Activated T-cell treated with anti-CD3 and anti-CD28 coated beads, Interleukin-2, amount 50 U/mL, for 24 hours (primary cell): ENCODE results near the gene SLC25A19.
"Not testable (repeated sequence)": the region's sequence is repeated elsewhere in the genome, so short reads cannot be mapped to it uniquely, and the experiment has no call there.

Experiments
- DNase-seq: peaks from one replicate; pipeline ENCODE4 v3.0.0-alpha.2; 2020
- H3K27ac Mint-ChIP-seq: 2 replicates; pipeline ENCODE4 v1.8.0; 2020; ENCODE audit warnings: mild to moderate bottlenecking, mixed read lengths
- H3K27me3 Mint-ChIP-seq: 2 replicates; pipeline ENCODE4 v1.8.0; 2020; ENCODE audit warnings: mixed read lengths
- H3K36me3 Mint-ChIP-seq: 2 replicates; pipeline ENCODE4 v1.8.0; 2020; ENCODE audit warnings: low read depth, mixed read lengths
- H3K4me1 Mint-ChIP-seq: 2 replicates; pipeline ENCODE4 v1.8.0; 2020; ENCODE audit warnings: low read depth, mixed read lengths
- H3K4me3 Mint-ChIP-seq: 2 replicates; pipeline ENCODE4 v1.8.0; 2020; ENCODE audit warnings: mild to moderate bottlenecking, moderate library complexity, mixed read lengths
- H3K9me3 Mint-ChIP-seq: 2 replicates; pipeline ENCODE4 v1.8.0; 2020; ENCODE audit warnings: mixed read lengths

The SLC25A19 gene

GRCh38 chr17:75288359-75288758 lies 874 bp downstream of the SLC25A19 start:
- Mint-ChIP-seq H3K4me3 (peak overlapping the region; percentile 97), H3K4me1 (peaks cover 37% of the 10 kb centered on the region), H3K36me3 (peaks cover 61% of the 10 kb centered on the region), H3K9me3 (no peaks in the 10 kb centered on the region), H3K27me3 (no peaks in the 10 kb centered on the region), H3K27ac (peak overlapping the region; percentile 100)
- no peak for DNase-seq

- H3K36me3 Mint-ChIP-seq = peaks cover 66% of the 10 kb centered on the region
- H3K9me3 Mint-ChIP-seq = no peaks in the 10 kb centered on the region
- H3K27ac Mint-ChIP-seq = peak overlapping the region; percentile 66
- H3K4me1 Mint-ChIP-seq = peaks cover 37% of the 10 kb centered on the region
- H3K4me3 Mint-ChIP-seq = peak overlapping the region; percentile 97
- no peak for DNase-seq
- no peaks in the 10 kb centered on the region for H3K27me3 Mint-ChIP-seq
Observed at GRCh38 chr17:75287221-75287620, 2.0 kb downstream of the SLC25A19 start.

GRCh38 chr17:75285123-75285522 lies 4.1 kb downstream of the SLC25A19 start:
- Mint-ChIP-seq H3K4me3 (no peak overlapping the region), H3K9me3 (no peaks in the 10 kb centered on the region), H3K27ac (no peak overlapping the region), H3K4me1 (peaks cover 26% of the 10 kb centered on the region), H3K27me3 (no peaks in the 10 kb centered on the region), H3K36me3 (peaks cover 85% of the 10 kb centered on the region)
- no peak for DNase-seq

GRCh38 chr17:75280189-75280588 lies 9.0 kb downstream of the SLC25A19 start:
- not testable (repeated sequence) for H3K4me3 Mint-ChIP-seq, H3K27ac Mint-ChIP-seq, H3K4me1 Mint-ChIP-seq, H3K9me3 Mint-ChIP-seq, H3K27me3 Mint-ChIP-seq, DNase-seq
- H3K36me3 Mint-ChIP-seq = peaks cover 82% of the 10 kb centered on the region

- H3K4me1 Mint-ChIP-seq = peaks cover 15% of the 10 kb centered on the region
- no peaks in the 10 kb centered on the region for H3K27me3 Mint-ChIP-seq
- no peak for DNase-seq
- no peaks in the 10 kb centered on the region for H3K9me3 Mint-ChIP-seq
- H3K36me3 Mint-ChIP-seq = peaks cover 87% of the 10 kb centered on the region
- no peak overlapping the region for H3K27ac Mint-ChIP-seq
- no peak overlapping the region for H3K4me3 Mint-ChIP-seq
Observed at GRCh38 chr17:75277664-75278071, 11.6 kb downstream of the SLC25A19 start.

GRCh38 chr17:75273977-75274708 lies 15.1 kb downstream of the SLC25A19 start:
- no peaks in the 10 kb centered on the region for H3K27me3 Mint-ChIP-seq
- H3K4me3 Mint-ChIP-seq = no peak overlapping the region
- H3K36me3 Mint-ChIP-seq = peaks cover 75% of the 10 kb centered on the region
- H3K27ac Mint-ChIP-seq = peak overlapping the region; percentile 94
- no peak for DNase-seq
- peaks cover 32% of the 10 kb centered on the region for H3K4me1 Mint-ChIP-seq
- no peaks in the 10 kb centered on the region for H3K9me3 Mint-ChIP-seq

- peaks cover 70% of the 10 kb centered on the region for H3K36me3 Mint-ChIP-seq
- peaks cover 40% of the 10 kb centered on the region for H3K4me1 Mint-ChIP-seq
- no peaks in the 10 kb centered on the region for H3K27me3 Mint-ChIP-seq
- DNase-seq = no peak
- peak overlapping the region; percentile 83 for H3K4me3 Mint-ChIP-seq
- H3K9me3 Mint-ChIP-seq = no peaks in the 10 kb centered on the region
- H3K27ac Mint-ChIP-seq = peak overlapping the region; percentile 94
Observed at GRCh38 chr17:75272848-75273184, 16.4 kb downstream of the SLC25A19 start.

GRCh38 chr17:75271955-75272847 lies 17.0 kb downstream of the SLC25A19 start:
- Mint-ChIP-seq H3K4me1 (peaks cover 40% of the 10 kb centered on the region), H3K27ac (peak overlapping the region; percentile 94), H3K36me3 (peaks cover 71% of the 10 kb centered on the region), H3K9me3 (no peaks in the 10 kb centered on the region), H3K4me3 (peak overlapping the region; percentile 83), H3K27me3 (no peaks in the 10 kb centered on the region)
- peak; percentile 54 for DNase-seq

GRCh38 chr17:75271233-75271954 lies 17.8 kb downstream of the SLC25A19 start:
- Mint-ChIP-seq H3K4me1 (peaks cover 40% of the 10 kb centered on the region), H3K27me3 (no peaks in the 10 kb centered on the region), H3K27ac (peak overlapping the region; percentile 94), H3K9me3 (no peaks in the 10 kb centered on the region), H3K4me3 (peak overlapping the region; percentile 83), H3K36me3 (peaks cover 72% of the 10 kb centered on the region)
- DNase-seq = peak; percentile 94

GRCh38 chr17:75270966-75271232 lies 18.3 kb downstream of the SLC25A19 start, which contains the start of gene MIF4GD:
Gene MIF4GD (minus strand): TSS chr17:75271231. CDS start chr17:75270195, 1,036 bp downstream.
- no peaks in the 10 kb centered on the region for H3K27me3 Mint-ChIP-seq
- DNase-seq = no peak
- peaks cover 75% of the 10 kb centered on the region for H3K36me3 Mint-ChIP-seq
- peak within 1 kb of the TSS; percentile 87 for H3K4me3 Mint-ChIP-seq
- H3K9me3 Mint-ChIP-seq = no peaks in the 10 kb centered on the region
- H3K4me1 Mint-ChIP-seq = peaks cover 40% of the 10 kb centered on the region
- peak within 1 kb of the TSS; percentile 94 for H3K27ac Mint-ChIP-seq

- Mint-ChIP-seq H3K27ac (peak overlapping the region; percentile 93), H3K4me1 (peaks cover 40% of the 10 kb centered on the region), H3K36me3 (peaks cover 76% of the 10 kb centered on the region), H3K9me3 (no peaks in the 10 kb centered on the region), H3K27me3 (no peaks in the 10 kb centered on the region), H3K4me3 (peak overlapping the region; percentile 87)
- DNase-seq = peak; percentile 83
Observed at GRCh38 chr17:75270218-75270965, 18.8 kb downstream of the SLC25A19 start.

- Mint-ChIP-seq H3K4me1 (peaks cover 40% of the 10 kb centered on the region), H3K36me3 (peaks cover 76% of the 10 kb centered on the region), H3K4me3 (peak overlapping the region; percentile 87), H3K9me3 (no peaks in the 10 kb centered on the region), H3K27ac (peak overlapping the region; percentile 93), H3K27me3 (no peaks in the 10 kb centered on the region)
- no peak for DNase-seq
Observed at GRCh38 chr17:75269844-75270217, 19.4 kb downstream of the SLC25A19 start.

GRCh38 chr17:75267411-75268232 lies 21.6 kb downstream of the SLC25A19 start:
- no peaks in the 10 kb centered on the region for H3K9me3 Mint-ChIP-seq
- no peak for DNase-seq
- H3K4me3 Mint-ChIP-seq = no peak overlapping the region
- peaks cover 76% of the 10 kb centered on the region for H3K36me3 Mint-ChIP-seq
- no peaks in the 10 kb centered on the region for H3K27me3 Mint-ChIP-seq
- H3K4me1 Mint-ChIP-seq = peaks cover 39% of the 10 kb centered on the region
- H3K27ac Mint-ChIP-seq = peak overlapping the region; percentile 74

- peak overlapping the region; percentile 74 for H3K27ac Mint-ChIP-seq
- H3K4me1 Mint-ChIP-seq = peaks cover 39% of the 10 kb centered on the region
- H3K27me3 Mint-ChIP-seq = no peaks in the 10 kb centered on the region
- no peak for DNase-seq
- no peaks in the 10 kb centered on the region for H3K9me3 Mint-ChIP-seq
- peaks cover 76% of the 10 kb centered on the region for H3K36me3 Mint-ChIP-seq
- H3K4me3 Mint-ChIP-seq = no peak overlapping the region
Observed at GRCh38 chr17:75267153-75267410, 22.2 kb downstream of the SLC25A19 start.
